SK-N-SH treated with all-trans-retinoic acid at 6 μM for 48 hours (cell line): ENCODE data around the gene TMEM130.

Experiments used
- ATAC-seq: fragments of 200-7000 bp; cut with Tn5 transposase; 3 replicates; pipeline ENCODE4 v1.9.1; 2020; ENCODE audit warnings: mild to moderate bottlenecking, moderate library complexity
- ARNTL ChIP-seq: fragments of 450-650 bp; formaldehyde crosslinking; IDR thresholded peaks from 2 replicates; pipeline ENCODE4 v1.5.0; 2020; ENCODE audit warnings: low read depth, mild to moderate bottlenecking, moderate library complexity, borderline replicate concordance
- ESRRG ChIP-seq: fragments of 250-450 bp; sonication (Bioruptor Pico); IDR thresholded peaks from 2 replicates; pipeline ENCODE4 v1.6.1; 2021; ENCODE audit warnings: mild to moderate bottlenecking
- GLIS3 ChIP-seq: fragments of 250-450 bp; sonication (Bioruptor Pico); IDR thresholded peaks from 2 replicates; pipeline ENCODE4 v1.5.0; 2020; ENCODE audit warnings: mild to moderate bottlenecking, moderate library complexity
- ISL1 ChIP-seq: fragments of 250-450 bp; sonication (Bioruptor Pico); IDR thresholded peaks from 2 replicates; pipeline ENCODE4 v2.1.2; 2022; ENCODE audit warnings: mild to moderate bottlenecking, moderate library complexity
- OSR1 ChIP-seq: fragments of 250-450 bp; sonication (Bioruptor Pico); IDR thresholded peaks from 2 replicates; pipeline ENCODE4 v1.8.0; 2022; ENCODE audit warnings: moderate library complexity, mild to moderate bottlenecking, inconsistent platforms
- PPARA ChIP-seq: fragments of 250-450 bp; sonication (Bioruptor Pico); IDR thresholded peaks from 2 replicates; pipeline ENCODE4 v1.5.0; 2020; ENCODE audit warnings: mild to moderate bottlenecking, borderline replicate concordance
- RARB ChIP-seq: fragments of 250-450 bp; sonication (Bioruptor Pico); IDR thresholded peaks from 2 replicates; pipeline ENCODE4 v1.8.0; 2021; ENCODE audit warnings: mild to moderate bottlenecking, moderate library complexity
- SNAI2 ChIP-seq: fragments of 250-450 bp; sonication (Bioruptor Pico); IDR thresholded peaks from 2 replicates; pipeline ENCODE4 v1.5.0; 2020; ENCODE audit warnings: mild to moderate bottlenecking, moderate library complexity
- TCF4 ChIP-seq: fragments of 250-450 bp; sonication (Bioruptor Pico); IDR thresholded peaks from 2 replicates; pipeline ENCODE4 v1.8.0; 2021; ENCODE audit warnings: mild to moderate bottlenecking, moderate library complexity, borderline replicate concordance
- TOX ChIP-seq: fragments of 250-450 bp; sonication (Bioruptor Pico); IDR thresholded peaks from 2 replicates; pipeline ENCODE4 v1.8.0; 2021; ENCODE audit warnings: mild to moderate bottlenecking, moderate library complexity, borderline replicate concordance
- ZC3H10 ChIP-seq: fragments of 250-450 bp; sonication (Bioruptor Pico); IDR thresholded peaks from 2 replicates; pipeline ENCODE4 v1.5.1; 2021; ENCODE audit warnings: mild to moderate bottlenecking, moderate library complexity
- ZFP3 ChIP-seq: fragments of 250-450 bp; sonication (Bioruptor Pico); IDR thresholded peaks from 2 replicates; pipeline ENCODE4 v1.5.0; 2020; ENCODE audit warnings: mild to moderate bottlenecking, moderate library complexity
- ZFP30 ChIP-seq: fragments of 450-650 bp; formaldehyde crosslinking; IDR thresholded peaks from 2 replicates; pipeline ENCODE4 v1.5.0; 2022; ENCODE audit warnings: mild to moderate bottlenecking, moderate library complexity
- ZNF565 ChIP-seq: fragments of 450-650 bp; formaldehyde crosslinking; conservative IDR thresholded peaks from 2 replicates; pipeline ENCODE4 v1.5.0; 2020; ENCODE audit warnings: low read depth, mild to moderate bottlenecking, moderate library complexity
- ZNF70 ChIP-seq: fragments of 450-650 bp; formaldehyde crosslinking; IDR thresholded peaks from 2 replicates; pipeline ENCODE4 v1.5.0; 2020; ENCODE audit warnings: mild to moderate bottlenecking, moderate library complexity
- ZNF8 ChIP-seq: fragments of 450-650 bp; formaldehyde crosslinking; IDR thresholded peaks from 2 replicates; pipeline ENCODE4 v1.5.0; 2020; ENCODE audit warnings: mild to moderate bottlenecking, moderate library complexity
- TF ChIP-seq, protein P1 (sequence below): fragments of 250-450 bp; sonication (Bioruptor Pico); IDR thresholded peaks from 2 replicates; pipeline ENCODE4 v1.8.0; 2020; ENCODE audit warnings: mild to moderate bottlenecking, moderate library complexity, borderline replicate concordance
- TF ChIP-seq, protein P2 (sequence below): fragments of 250-450 bp; sonication (Bioruptor Pico); IDR thresholded peaks from 2 replicates; pipeline ENCODE4 v1.8.0; 2021; ENCODE audit warnings: low read depth, mild to moderate bottlenecking, moderate library complexity, borderline replicate concordance
- TF ChIP-seq, protein P3 (sequence below): fragments of 250-450 bp; sonication (Bioruptor Pico); IDR thresholded peaks from 2 replicates; pipeline ENCODE4 v1.5.1; 2021; ENCODE audit warnings: mild to moderate bottlenecking, moderate library complexity
- TF ChIP-seq, protein P4 (sequence below): fragments of 250-450 bp; sonication (Bioruptor Pico); IDR thresholded peaks from 2 replicates; pipeline ENCODE4 v1.5.1; 2020; ENCODE audit warnings: low read depth, mild to moderate bottlenecking, moderate library complexity
- TF ChIP-seq, protein P5 (sequence below): fragments of 250-450 bp; sonication (Bioruptor Pico); IDR thresholded peaks from 2 replicates; pipeline ENCODE4 v1.5.0; 2020; ENCODE audit warnings: mild to moderate bottlenecking, moderate library complexity

TMEM130 gene, protein sequence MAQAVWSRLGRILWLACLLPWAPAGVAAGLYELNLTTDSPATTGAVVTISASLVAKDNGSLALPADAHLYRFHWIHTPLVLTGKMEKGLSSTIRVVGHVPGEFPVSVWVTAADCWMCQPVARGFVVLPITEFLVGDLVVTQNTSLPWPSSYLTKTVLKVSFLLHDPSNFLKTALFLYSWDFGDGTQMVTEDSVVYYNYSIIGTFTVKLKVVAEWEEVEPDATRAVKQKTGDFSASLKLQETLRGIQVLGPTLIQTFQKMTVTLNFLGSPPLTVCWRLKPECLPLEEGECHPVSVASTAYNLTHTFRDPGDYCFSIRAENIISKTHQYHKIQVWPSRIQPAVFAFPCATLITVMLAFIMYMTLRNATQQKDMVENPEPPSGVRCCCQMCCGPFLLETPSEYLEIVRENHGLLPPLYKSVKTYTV

DNA sequence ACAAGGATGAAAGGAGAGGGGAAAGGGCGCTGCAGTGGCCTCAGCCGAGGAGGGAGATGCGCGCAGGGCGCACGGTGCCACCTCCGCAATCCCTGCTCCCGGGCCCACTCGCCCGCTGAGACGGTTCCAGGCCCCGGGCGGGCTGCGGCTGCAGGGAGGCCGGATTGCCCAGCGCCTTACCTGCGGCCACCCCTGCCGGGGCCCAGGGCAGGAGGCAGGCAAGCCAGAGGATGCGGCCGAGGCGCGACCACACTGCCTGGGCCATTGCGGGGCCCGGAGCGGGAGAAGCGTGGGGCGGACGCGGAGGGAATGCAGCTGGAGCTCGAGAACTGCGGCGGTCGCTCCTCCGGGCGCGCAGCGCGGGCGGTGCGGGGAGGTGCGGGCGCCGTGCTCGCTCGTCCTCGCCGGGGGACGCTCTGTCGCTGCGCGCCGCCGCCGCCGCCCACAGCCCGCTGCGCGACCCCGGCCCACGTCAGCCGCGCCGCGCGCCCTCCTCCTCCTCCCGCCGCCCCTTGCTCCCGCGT lies at the start of gene TMEM130:
TSS of gene TMEM130 (minus strand) at position 418 of the 524 bp plus-strand sequence. CDS start at position 265, 153 bp downstream.
- peak; percentile 35 for ATAC-seq
- TF ChIP-seq ZNF565 (CRISPR knock-in tag): no peak
- TF ChIP-seq RARB (CRISPR knock-in tag): no peak
- TF ChIP-seq, protein P1, sequence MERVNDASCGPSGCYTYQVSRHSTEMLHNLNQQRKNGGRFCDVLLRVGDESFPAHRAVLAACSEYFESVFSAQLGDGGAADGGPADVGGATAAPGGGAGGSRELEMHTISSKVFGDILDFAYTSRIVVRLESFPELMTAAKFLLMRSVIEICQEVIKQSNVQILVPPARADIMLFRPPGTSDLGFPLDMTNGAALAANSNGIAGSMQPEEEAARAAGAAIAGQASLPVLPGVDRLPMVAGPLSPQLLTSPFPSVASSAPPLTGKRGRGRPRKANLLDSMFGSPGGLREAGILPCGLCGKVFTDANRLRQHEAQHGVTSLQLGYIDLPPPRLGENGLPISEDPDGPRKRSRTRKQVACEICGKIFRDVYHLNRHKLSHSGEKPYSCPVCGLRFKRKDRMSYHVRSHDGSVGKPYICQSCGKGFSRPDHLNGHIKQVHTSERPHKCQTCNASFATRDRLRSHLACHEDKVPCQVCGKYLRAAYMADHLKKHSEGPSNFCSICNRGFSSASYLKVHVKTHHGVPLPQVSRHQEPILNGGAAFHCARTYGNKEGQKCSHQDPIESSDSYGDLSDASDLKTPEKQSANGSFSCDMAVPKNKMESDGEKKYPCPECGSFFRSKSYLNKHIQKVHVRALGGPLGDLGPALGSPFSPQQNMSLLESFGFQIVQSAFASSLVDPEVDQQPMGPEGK (CRISPR knock-in tag): no peak
- TF ChIP-seq SNAI2 (CRISPR knock-in tag): no peak
- no peak for TF ChIP-seq ZC3H10 (CRISPR knock-in tag)
- TF ChIP-seq ISL1 (CRISPR knock-in tag): no peak
- TF ChIP-seq, protein P2, sequence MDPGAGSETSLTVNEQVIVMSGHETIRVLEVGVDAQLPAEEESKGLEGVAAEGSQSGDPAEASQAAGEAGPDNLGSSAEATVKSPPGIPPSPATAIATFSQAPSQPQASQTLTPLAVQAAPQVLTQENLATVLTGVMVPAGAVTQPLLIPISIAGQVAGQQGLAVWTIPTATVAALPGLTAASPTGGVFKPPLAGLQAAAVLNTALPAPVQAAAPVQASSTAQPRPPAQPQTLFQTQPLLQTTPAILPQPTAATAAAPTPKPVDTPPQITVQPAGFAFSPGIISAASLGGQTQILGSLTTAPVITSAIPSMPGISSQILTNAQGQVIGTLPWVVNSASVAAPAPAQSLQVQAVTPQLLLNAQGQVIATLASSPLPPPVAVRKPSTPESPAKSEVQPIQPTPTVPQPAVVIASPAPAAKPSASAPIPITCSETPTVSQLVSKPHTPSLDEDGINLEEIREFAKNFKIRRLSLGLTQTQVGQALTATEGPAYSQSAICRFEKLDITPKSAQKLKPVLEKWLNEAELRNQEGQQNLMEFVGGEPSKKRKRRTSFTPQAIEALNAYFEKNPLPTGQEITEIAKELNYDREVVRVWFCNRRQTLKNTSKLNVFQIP (CRISPR knock-in tag): no peak
- no peak for TF ChIP-seq ARNTL (CRISPR knock-in tag)
- no peak for TF ChIP-seq TOX
- TF ChIP-seq PPARA: no peak
- no peak for TF ChIP-seq OSR1
- no peak for TF ChIP-seq ZFP30
- TF ChIP-seq, protein P3, sequence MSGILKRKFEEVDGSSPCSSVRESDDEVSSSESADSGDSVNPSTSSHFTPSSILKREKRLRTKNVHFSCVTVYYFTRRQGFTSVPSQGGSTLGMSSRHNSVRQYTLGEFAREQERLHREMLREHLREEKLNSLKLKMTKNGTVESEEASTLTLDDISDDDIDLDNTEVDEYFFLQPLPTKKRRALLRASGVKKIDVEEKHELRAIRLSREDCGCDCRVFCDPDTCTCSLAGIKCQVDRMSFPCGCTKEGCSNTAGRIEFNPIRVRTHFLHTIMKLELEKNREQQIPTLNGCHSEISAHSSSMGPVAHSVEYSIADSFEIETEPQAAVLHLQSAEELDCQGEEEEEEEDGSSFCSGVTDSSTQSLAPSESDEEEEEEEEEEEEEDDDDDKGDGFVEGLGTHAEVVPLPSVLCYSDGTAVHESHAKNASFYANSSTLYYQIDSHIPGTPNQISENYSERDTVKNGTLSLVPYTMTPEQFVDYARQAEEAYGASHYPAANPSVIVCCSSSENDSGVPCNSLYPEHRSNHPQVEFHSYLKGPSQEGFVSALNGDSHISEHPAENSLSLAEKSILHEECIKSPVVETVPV (CRISPR knock-in tag): no peak
- TF ChIP-seq ZFP3 (CRISPR knock-in tag): no peak
- no peak for TF ChIP-seq ZNF70 (CRISPR knock-in tag)
- no peak for TF ChIP-seq TCF4
- TF ChIP-seq, protein P4, sequence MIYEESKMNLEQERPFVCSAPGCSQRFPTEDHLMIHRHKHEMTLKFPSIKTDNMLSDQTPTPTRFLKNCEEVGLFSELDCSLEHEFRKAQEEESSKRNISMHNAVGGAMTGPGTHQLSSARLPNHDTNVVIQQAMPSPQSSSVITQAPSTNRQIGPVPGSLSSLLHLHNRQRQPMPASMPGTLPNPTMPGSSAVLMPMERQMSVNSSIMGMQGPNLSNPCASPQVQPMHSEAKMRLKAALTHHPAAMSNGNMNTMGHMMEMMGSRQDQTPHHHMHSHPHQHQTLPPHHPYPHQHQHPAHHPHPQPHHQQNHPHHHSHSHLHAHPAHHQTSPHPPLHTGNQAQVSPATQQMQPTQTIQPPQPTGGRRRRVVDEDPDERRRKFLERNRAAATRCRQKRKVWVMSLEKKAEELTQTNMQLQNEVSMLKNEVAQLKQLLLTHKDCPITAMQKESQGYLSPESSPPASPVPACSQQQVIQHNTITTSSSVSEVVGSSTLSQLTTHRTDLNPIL (CRISPR knock-in tag): no peak

DNA sequence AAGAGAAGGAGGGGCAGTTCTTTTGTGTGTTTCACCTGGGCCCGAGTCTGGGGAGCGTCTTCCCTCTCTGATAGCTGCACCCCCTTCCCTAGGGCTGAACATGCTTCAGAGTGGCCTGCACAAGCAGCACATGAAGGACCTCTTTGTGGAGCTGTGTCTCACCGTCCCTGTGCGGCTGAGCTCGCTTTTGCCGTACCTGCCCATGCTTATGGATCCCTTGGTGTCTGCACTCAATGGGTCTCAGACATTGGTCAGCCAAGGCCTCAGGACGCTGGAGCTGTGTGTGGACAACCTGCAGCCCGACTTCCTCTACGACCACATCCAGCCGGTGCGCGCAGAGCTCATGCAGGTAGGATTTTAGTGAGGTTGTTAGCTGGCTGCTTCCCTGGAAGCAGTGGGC lies 47.5 kb upstream of the TMEM130 start:
- TF ChIP-seq ZFP30 (no peak), ESRRG (CRISPR knock-in tag) (no peak), TOX (no peak), PPARA (no peak), SNAI2 (CRISPR knock-in tag) (no peak), ZFP3 (CRISPR knock-in tag) (no peak), ZC3H10 (CRISPR knock-in tag) (no peak), ARNTL (CRISPR knock-in tag) (no peak), TCF4 (no peak), GLIS3 (CRISPR knock-in tag) (no peak), RARB (CRISPR knock-in tag) (no peak), ZNF70 (CRISPR knock-in tag) (no peak), ZNF8 (CRISPR knock-in tag) (no peak)
- TF ChIP-seq, protein P1 (CRISPR knock-in tag): no peak
- TF ChIP-seq, protein P4 (CRISPR knock-in tag): no peak
- TF ChIP-seq, protein P5, sequence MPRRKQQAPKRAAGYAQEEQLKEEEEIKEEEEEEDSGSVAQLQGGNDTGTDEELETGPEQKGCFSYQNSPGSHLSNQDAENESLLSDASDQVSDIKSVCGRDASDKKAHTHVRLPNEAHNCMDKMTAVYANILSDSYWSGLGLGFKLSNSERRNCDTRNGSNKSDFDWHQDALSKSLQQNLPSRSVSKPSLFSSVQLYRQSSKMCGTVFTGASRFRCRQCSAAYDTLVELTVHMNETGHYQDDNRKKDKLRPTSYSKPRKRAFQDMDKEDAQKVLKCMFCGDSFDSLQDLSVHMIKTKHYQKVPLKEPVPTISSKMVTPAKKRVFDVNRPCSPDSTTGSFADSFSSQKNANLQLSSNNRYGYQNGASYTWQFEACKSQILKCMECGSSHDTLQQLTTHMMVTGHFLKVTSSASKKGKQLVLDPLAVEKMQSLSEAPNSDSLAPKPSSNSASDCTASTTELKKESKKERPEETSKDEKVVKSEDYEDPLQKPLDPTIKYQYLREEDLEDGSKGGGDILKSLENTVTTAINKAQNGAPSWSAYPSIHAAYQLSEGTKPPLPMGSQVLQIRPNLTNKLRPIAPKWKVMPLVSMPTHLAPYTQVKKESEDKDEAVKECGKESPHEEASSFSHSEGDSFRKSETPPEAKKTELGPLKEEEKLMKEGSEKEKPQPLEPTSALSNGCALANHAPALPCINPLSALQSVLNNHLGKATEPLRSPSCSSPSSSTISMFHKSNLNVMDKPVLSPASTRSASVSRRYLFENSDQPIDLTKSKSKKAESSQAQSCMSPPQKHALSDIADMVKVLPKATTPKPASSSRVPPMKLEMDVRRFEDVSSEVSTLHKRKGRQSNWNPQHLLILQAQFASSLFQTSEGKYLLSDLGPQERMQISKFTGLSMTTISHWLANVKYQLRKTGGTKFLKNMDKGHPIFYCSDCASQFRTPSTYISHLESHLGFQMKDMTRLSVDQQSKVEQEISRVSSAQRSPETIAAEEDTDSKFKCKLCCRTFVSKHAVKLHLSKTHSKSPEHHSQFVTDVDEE (CRISPR knock-in tag): no peak
- TF ChIP-seq, protein P2 (CRISPR knock-in tag): no peak
- ATAC-seq: no peak
